Lower leg skin (tissue), 3 donors: Measurements from ENCODE around the gene PTGDR2.

Source experiments
- POLR2A ChIP-seq, 2 donors: fragments of 450-650 bp; IDR thresholded peaks; one replicate each; pipeline ENCODE4 v1.6.1; 2016 to 2017; ENCODE audit warnings: antibody characterized with exemption in 2 of 2, mild to moderate bottlenecking in 1 of 2, moderate library complexity in 1 of 2
- TF ChIP-seq, protein P1 (sequence below), 3 donors: fragments of 450-650 bp; IDR thresholded peaks; one replicate each; pipeline ENCODE4 v1.5.1; 2016; ENCODE audit warnings: antibody characterized with exemption in 3 of 3, mild to moderate bottlenecking in 3 of 3, moderate library complexity in 2 of 3

DNA sequence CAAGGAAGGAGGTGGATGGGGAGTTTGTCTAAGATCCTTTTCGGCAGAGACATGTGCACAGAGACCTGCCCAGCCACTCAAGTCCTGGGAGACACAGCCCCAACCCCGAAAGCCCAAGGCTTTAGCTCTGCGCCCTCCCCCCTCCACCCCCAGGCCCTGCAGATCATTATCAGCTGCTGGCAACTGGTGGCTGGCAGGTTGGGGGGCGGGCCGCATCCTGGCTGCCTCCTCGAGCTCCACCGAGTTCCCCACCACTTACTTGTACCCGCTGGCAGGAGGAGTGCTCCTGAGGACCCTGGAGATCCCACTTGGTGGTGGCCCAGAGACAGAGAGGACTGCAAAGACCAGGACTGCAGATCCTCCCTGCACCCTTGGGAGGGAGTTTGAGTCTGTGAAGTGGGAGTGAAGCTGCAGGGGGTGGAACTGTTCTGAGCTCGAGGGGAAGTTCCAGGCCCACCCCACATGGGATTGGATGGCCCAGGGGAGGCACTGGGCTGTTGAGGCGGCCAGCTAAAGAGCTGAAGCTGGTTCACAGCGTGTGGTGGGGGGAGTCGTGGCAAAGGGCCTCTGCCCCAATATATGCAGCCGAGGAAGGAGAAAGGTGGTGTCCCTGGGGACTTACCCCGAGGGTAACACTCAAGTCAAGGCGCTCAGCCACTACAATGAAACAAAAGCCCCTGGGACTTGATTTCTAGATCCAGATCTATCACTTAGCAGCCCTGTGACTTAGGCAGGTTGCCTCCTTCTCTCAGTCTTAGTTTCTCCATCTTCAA, 33.7 kb downstream of the PTGDR2 start:
- TF ChIP-seq, protein P1, sequence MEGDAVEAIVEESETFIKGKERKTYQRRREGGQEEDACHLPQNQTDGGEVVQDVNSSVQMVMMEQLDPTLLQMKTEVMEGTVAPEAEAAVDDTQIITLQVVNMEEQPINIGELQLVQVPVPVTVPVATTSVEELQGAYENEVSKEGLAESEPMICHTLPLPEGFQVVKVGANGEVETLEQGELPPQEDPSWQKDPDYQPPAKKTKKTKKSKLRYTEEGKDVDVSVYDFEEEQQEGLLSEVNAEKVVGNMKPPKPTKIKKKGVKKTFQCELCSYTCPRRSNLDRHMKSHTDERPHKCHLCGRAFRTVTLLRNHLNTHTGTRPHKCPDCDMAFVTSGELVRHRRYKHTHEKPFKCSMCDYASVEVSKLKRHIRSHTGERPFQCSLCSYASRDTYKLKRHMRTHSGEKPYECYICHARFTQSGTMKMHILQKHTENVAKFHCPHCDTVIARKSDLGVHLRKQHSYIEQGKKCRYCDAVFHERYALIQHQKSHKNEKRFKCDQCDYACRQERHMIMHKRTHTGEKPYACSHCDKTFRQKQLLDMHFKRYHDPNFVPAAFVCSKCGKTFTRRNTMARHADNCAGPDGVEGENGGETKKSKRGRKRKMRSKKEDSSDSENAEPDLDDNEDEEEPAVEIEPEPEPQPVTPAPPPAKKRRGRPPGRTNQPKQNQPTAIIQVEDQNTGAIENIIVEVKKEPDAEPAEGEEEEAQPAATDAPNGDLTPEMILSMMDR (IDR thresholded peaks at IDR 0.05), result no peak
- TF ChIP-seq POLR2A (IDR thresholded peaks at IDR 0.05), result no peak
